SU-DHL-6 (cell line): ENCODE measurements around the gene ERMP1.

Source experiments
- EZH2phosphoT487 ChIP-seq: fragments of 200-600 bp; sonication (generic), shearing (Covaris generic); conservative IDR thresholded peaks from 2 replicates; pipeline ENCODE4 v1.6.1; 2018; ENCODE audit warnings: mild to moderate bottlenecking, antibody characterized with exemption, low read length, moderate library complexity, mixed read lengths
- TF ChIP-seq, protein P1 (sequence below): fragments of 200-600 bp; sonication (generic); IDR thresholded peaks from one replicate; pipeline ENCODE4 v1.5.1; 2017; ENCODE audit warnings: antibody characterized with exemption, mild to moderate bottlenecking, low read length, moderate library complexity; ENCODE audit not compliant: insufficient read depth, poor library complexity, severe bottlenecking

DNA sequence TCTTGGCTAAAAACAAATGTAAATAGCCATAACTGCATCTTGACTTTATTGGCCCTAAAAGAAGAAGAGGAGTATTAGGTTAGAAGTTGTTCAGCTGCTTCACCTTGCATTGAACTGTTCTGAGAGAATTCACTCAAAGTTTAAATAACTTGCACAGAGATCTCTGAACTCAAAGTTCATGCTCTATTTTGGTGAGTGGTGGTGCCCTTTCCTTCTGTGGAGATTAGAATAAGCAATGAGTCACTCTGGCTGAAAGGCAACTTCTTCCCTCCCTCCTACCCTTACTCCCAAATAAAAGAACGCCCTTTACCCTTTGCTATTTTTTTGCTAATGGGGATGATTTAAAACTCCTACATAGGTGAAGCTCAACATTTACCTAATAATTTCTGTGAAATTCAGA lies 48.9 kb downstream of the ERMP1 start:
- TF ChIP-seq, protein P1, sequence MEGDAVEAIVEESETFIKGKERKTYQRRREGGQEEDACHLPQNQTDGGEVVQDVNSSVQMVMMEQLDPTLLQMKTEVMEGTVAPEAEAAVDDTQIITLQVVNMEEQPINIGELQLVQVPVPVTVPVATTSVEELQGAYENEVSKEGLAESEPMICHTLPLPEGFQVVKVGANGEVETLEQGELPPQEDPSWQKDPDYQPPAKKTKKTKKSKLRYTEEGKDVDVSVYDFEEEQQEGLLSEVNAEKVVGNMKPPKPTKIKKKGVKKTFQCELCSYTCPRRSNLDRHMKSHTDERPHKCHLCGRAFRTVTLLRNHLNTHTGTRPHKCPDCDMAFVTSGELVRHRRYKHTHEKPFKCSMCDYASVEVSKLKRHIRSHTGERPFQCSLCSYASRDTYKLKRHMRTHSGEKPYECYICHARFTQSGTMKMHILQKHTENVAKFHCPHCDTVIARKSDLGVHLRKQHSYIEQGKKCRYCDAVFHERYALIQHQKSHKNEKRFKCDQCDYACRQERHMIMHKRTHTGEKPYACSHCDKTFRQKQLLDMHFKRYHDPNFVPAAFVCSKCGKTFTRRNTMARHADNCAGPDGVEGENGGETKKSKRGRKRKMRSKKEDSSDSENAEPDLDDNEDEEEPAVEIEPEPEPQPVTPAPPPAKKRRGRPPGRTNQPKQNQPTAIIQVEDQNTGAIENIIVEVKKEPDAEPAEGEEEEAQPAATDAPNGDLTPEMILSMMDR, result no peak
- TF ChIP-seq EZH2phosphoT487, result no peak
